Activated T-cell treated with anti-CD3 and anti-CD28 coated beads, Interleukin-2, amount 50 U/mL, for 24 hours (primary cell): ENCODE data around the gene C16orf54.
"Not testable (repeated sequence)": the region's sequence is repeated elsewhere in the genome, so short reads cannot be mapped to it uniquely, and the experiment has no call there.

Experiments used
- DNase-seq: peaks from one replicate; pipeline ENCODE4 v3.0.0-alpha.2; 2020
- H3K27ac Mint-ChIP-seq: 2 replicates; pipeline ENCODE4 v1.8.0; 2020; ENCODE audit warnings: mild to moderate bottlenecking, mixed read lengths
- H3K27me3 Mint-ChIP-seq: 2 replicates; pipeline ENCODE4 v1.8.0; 2020; ENCODE audit warnings: mixed read lengths
- H3K36me3 Mint-ChIP-seq: 2 replicates; pipeline ENCODE4 v1.8.0; 2020; ENCODE audit warnings: low read depth, mixed read lengths
- H3K4me1 Mint-ChIP-seq: 2 replicates; pipeline ENCODE4 v1.8.0; 2020; ENCODE audit warnings: low read depth, mixed read lengths
- H3K4me3 Mint-ChIP-seq: 2 replicates; pipeline ENCODE4 v1.8.0; 2020; ENCODE audit warnings: mild to moderate bottlenecking, moderate library complexity, mixed read lengths
- H3K9me3 Mint-ChIP-seq: 2 replicates; pipeline ENCODE4 v1.8.0; 2020; ENCODE audit warnings: mixed read lengths

The C16orf54 gene

DNA sequence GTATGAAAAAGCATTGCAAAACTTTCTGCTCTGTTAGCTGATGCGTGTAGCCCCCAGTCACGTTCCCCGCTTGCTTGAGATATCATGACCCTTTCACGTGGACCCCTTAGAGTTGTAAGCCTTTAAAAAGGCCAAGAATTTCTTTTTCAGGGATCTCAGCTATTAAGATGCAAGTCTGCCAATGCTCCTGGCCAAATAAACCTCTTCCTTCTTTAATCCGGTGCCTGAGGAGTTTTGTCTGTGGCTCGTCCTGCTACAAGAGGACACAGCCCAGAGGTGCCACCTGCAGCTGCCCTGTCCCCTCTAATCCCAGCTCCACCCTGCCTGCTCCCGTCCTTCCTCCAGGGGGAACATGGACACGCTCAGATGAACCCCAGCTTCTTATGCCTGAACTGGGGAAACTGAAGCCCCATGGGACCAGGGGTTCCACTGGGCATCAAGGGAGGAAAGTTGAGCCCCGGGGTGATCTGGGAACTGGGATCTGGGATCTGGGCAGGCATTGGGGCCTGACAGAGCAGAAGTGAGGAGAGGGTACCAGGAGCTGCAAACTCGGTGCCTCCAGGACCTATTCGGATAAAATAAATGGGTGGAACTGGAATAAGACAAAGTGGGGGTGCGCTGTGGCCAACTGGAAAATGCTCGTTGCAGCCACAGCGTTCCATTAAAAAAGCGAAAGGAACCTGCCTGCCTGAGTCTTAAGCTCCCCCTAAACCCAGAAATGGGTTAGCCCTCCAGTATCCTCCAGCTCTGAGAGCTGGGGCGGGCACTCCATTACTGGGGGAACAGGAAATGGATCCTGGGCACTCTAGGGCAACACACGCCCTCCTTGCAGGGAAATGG lies 47.1 kb downstream of the C16orf54 start:
- Mint-ChIP-seq H3K4me3 (no peak overlapping the region), H3K36me3 (no peaks in the 10 kb centered on the region), H3K4me1 (peaks cover 30% of the 10 kb centered on the region), H3K9me3 (no peaks in the 10 kb centered on the region), H3K27me3 (no peaks in the 10 kb centered on the region), H3K27ac (no peak overlapping the region)
- DNase-seq = no peak

DNA sequence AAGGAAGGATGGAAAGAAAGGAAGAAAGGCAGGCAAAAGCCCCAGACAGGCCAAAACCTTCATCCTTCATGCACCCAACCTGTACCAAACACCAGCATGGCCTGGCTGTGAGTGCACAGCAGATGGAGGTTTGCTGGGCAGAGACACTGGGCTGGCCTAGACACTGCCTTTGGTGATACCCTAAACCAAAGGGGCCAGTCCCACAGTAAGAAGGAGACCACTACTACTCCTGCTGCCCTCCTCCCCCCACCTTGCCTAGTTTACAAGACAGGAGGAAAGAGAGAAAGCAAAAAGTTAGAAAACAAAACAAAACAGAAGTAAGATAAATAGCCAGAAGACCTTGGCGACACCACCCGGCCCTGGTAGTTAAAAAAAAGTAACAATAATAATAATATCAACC lies 47.7 kb downstream of the C16orf54 start:
- H3K4me1 Mint-ChIP-seq = peaks cover 28% of the 10 kb centered on the region
- H3K9me3 Mint-ChIP-seq = no peaks in the 10 kb centered on the region
- H3K4me3 Mint-ChIP-seq = no peak overlapping the region
- DNase-seq = no peak
- no peak overlapping the region for H3K27ac Mint-ChIP-seq
- no peaks in the 10 kb centered on the region for H3K36me3 Mint-ChIP-seq
- no peaks in the 10 kb centered on the region for H3K27me3 Mint-ChIP-seq

DNA sequence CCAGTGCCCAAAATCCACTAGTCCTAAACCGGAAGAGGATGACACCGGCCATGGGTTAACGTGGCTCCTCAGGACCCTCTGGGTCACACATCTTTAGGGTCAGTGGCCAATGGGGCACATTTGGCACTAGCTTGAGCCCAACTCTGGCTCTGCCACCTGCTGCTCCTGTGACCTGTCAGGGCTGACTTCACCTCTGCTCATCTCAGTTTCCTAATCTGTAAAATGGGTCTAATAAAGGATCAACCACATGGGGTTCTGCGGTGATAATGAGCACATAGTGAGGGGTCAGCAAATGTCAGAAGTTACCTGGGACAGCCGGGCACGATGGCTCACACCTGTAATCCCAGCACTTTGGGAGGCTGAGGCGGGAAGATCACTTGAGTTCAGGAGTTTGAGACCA lies 48.4 kb downstream of the C16orf54 start:
- Mint-ChIP-seq H3K4me3 (no peak overlapping the region), H3K36me3 (no peaks in the 10 kb centered on the region), H3K4me1 (peaks cover 21% of the 10 kb centered on the region), H3K9me3 (no peaks in the 10 kb centered on the region), H3K27me3 (no peaks in the 10 kb centered on the region), H3K27ac (no peak overlapping the region)
- no peak for DNase-seq

DNA sequence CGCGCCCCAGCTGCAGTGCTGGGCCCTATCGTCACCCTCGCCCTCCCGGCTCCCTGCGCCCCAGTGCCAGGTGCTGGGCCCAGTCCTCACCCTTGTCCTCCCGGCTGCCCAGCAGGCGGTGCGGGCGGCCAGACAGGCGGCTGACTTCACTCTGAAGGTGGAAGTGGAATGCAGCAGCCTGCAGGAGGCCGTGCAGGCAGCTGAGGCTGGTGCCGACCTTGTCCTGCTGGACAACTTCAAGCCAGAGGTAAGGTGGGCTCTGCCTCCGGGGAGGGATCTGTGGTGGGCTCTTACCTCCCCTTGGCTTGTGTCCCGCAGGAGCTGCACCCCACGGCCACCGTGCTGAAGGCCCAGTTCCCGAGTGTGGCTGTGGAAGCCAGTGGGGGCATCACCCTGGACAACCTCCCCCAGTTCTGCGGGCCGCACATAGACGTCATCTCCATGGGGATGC lies 48.9 kb downstream of the C16orf54 start:
- Mint-ChIP-seq H3K36me3 (no peaks in the 10 kb centered on the region), H3K27me3 (no peaks in the 10 kb centered on the region), H3K4me1 (peaks cover 16% of the 10 kb centered on the region), H3K27ac (no peak overlapping the region), H3K9me3 (no peaks in the 10 kb centered on the region), H3K4me3 (no peak overlapping the region)
- DNase-seq = no peak

DNA sequence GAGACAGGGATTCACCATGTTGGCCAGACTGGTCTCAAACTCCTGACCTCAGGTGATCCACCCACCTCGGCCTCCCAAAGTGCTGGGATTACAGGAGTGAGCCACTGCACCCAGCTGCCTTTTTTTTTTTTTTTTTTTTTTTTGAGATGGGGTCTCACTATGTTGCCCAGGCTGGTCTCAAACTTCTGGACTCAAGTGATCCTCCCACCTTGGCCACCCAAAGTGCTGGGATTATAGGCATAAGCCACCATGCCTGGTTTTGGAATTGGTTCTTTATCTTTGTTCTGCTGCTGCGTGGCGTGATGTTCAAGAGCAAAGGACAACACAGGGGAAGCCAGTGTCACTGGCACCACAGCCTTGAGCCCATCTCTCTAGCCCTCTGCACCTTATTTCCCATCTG lies 50.1 kb downstream of the C16orf54 start:
- not testable (repeated sequence) for DNase-seq, H3K27me3 Mint-ChIP-seq, H3K4me1 Mint-ChIP-seq, H3K9me3 Mint-ChIP-seq, H3K4me3 Mint-ChIP-seq, H3K36me3 Mint-ChIP-seq
- peak overlapping the region; percentile 6 for H3K27ac Mint-ChIP-seq

DNA sequence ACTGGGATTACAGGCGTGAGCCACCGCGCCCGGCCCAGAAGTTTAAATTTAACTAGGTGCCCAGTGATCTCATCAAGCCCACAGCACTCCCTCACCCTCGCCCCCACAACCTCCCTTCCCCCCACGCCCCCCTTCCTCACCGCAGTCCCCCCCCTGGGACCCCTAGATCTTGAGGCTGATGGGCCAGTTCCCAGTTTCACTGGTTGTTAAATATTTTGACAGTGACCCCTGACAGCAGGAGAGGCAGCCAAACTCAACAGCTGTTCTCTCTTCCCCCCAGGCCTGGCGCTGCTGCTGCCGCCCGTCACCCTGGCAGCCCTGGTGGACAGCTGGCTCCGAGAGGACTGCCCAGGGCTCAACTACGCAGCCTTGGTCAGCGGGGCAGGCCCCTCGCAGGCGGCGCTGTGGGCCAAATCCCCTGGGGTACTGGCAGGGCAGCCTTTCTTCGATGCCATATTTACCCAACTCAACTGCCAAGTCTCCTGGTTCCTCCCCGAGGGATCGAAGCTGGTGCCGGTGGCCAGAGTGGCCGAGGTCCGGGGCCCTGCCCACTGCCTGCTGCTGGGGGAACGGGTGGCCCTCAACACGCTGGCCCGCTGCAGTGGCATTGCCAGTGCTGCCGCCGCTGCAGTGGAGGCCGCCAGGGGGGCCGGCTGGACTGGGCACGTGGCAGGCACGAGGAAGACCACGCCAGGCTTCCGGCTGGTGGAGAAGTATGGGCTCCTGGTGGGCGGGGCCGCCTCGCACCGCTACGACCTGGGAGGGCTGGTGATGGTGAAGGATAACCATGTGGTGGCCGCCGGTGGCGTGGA lies 51.2 kb downstream of the C16orf54 start:
- Mint-ChIP-seq H3K27ac (no peak overlapping the region), H3K9me3 (no peaks in the 10 kb centered on the region), H3K4me3 (no peak overlapping the region), H3K27me3 (no peaks in the 10 kb centered on the region), H3K36me3 (no peaks in the 10 kb centered on the region), H3K4me1 (peaks cover 5% of the 10 kb centered on the region)
- no peak for DNase-seq

DNA sequence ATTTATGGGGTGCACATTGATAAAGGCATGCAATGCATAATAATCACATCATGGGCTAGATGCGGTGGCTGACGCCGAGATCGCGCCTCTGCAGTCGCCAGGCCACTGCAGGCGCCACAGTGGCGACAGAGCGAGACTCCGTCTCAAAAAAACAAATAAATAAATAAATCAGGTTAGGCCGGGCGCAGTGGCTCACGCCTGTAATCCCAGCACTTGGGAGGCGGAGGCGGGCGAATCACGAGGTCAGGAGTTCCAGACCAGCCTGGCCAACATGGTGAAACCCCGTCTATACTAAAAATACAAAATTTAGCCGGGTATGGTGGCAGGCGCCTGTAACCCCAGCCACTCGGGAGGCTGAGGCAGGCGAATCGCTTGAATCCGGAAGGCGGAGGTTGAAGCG lies 53.2 kb downstream of the C16orf54 start:
- not testable (repeated sequence) for H3K27ac Mint-ChIP-seq, H3K27me3 Mint-ChIP-seq, H3K4me1 Mint-ChIP-seq, H3K9me3 Mint-ChIP-seq, H3K36me3 Mint-ChIP-seq, DNase-seq, H3K4me3 Mint-ChIP-seq
